ENCODE data around the gene SFXN3. TPM values are rescaled to one million over a fixed set of nuclear protein-coding genes. Genes with fewer than 3 reads are reported as not detected.
"Not testable (repeated sequence)": the region's sequence is repeated elsewhere in the genome, so short reads cannot be mapped to it uniquely, and the experiment has no call there.

Gene SFXN3
- polyA plus RNA-seq, 1 donor from 2014 or later: 7.4 TPM

DNA sequence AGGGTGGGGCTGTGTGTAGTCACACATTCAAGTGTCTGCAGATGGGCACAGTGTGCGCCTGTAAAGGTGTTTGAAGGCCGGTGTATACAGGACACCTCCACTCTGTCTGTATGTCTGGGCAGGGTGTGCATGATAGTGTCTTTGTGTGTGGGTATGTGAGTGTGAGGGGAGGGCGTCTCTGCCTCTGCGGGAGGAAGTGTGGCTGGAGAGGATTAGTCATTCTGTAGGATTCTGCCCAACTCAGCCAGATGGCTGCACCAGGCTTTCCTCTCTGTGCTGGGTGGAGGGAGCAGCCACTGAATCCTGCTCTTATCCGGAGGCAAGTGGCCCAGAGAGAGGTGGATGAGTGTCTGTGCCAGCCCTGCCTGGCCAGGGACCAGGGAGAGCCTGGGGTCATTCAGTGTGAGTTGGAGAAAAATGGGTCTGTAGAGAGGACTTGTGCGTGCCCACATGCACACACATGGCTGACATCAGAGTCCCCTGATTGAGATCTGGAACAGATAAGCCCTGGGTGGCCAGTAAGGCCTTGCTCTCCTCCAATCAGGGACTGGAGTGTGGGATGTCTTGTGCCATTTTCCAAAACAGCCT is 1.7 kb downstream of the SFXN3 start:
- H3K9me3 Mint-ChIP-seq: no peaks in the 10 kb centered on the region
- H3K27me3 Mint-ChIP-seq: peaks cover 13% of the 10 kb centered on the region
- H3K4me1 Mint-ChIP-seq: peaks cover 5 to 9% (median 8%) of the 10 kb centered on the region in 3 donors
- peak overlapping the region; percentile 69 to 96 (median 93) for H3K27ac Mint-ChIP-seq
- peaks cover 5% of the 10 kb centered on the region for H3K36me3 Mint-ChIP-seq
- peak overlapping the region; percentile 95 to 98 (median 96) for H3K4me3 Mint-ChIP-seq

DNA sequence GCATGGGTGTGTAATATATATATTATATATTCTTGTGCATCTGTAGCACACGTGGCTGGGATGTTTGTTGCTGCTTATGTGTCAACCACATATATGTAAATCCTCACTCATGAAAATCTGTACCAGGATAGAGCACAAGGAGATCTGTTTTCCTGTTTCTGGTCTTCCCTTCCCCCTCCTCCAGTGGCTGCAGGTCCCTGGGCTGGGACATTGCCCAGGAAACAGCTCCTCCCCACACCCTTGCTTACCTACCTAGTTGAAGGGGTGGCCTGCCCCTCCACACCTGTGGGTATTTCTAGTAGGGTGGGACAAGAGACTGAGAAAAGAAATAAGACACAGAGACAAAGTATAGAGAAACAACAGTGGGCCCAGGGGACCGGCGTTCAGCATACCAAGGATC is 2.2 kb downstream of the SFXN3 start:
- Mint-ChIP-seq H3K27ac (no peak overlapping the region), H3K36me3 (peaks cover 8% of the 10 kb centered on the region), H3K4me1 (peaks cover 5 to 9% (median 8%) of the 10 kb centered on the region in 3 donors), H3K27me3 (peaks cover 8% of the 10 kb centered on the region), H3K4me3 (peak overlapping the region in 1 of 4 donors; percentile 26), H3K9me3 (no peaks in the 10 kb centered on the region)

DNA sequence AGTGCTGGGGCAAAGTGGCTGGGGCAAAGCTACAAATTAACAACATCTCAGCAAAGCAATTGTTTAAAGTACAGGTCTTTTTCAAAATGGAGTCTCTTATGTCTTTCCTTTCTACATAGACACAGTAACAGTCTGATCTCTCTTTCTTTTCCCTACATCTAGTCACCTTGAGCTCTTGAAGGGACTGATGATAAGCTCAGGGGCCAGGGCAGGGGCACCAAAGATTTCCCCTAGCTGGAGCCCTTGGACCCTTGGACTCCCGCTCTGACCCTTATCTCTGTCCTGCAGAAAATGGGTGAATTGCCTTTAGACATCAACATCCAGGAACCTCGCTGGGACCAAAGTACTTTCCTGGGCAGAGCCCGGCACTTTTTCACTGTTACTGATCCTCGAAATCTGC is 3.4 kb downstream of the SFXN3 start:
- H3K4me1 Mint-ChIP-seq, H3K27me3 Mint-ChIP-seq, H3K9me3 Mint-ChIP-seq, H3K36me3 Mint-ChIP-seq: not testable (repeated sequence)
- H3K4me3 Mint-ChIP-seq: peak overlapping the region in 1 of 4 donors; percentile 26
- H3K27ac Mint-ChIP-seq: peak overlapping the region in 1 of 3 donors; percentile 23

DNA sequence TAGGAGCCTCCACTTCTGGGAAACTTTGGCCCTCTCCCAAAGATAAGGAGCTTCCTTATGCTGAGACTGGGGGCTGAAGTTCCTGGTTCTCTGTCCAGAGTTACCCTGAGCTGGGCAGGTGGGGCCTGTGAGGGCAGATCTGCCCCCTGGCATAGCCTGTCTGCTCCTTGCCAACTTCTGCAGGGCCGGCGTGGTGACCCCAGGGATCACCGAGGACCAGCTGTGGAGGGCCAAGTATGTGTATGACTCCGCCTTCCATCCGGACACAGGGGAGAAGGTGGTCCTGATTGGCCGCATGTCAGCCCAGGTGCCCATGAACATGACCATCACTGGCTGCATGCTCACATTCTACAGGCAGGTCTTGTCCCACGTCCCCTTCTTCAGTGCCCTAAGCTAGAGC is 4.3 kb downstream of the SFXN3 start:
- Mint-ChIP-seq H3K36me3 (peaks cover 8% of the 10 kb centered on the region), H3K4me3 (no peak overlapping the region), H3K27ac (no peak overlapping the region), H3K27me3 (no peaks in the 10 kb centered on the region), H3K9me3 (no peaks in the 10 kb centered on the region), H3K4me1 (peaks cover 5 to 9% (median 8%) of the 10 kb centered on the region in 3 donors)

DNA sequence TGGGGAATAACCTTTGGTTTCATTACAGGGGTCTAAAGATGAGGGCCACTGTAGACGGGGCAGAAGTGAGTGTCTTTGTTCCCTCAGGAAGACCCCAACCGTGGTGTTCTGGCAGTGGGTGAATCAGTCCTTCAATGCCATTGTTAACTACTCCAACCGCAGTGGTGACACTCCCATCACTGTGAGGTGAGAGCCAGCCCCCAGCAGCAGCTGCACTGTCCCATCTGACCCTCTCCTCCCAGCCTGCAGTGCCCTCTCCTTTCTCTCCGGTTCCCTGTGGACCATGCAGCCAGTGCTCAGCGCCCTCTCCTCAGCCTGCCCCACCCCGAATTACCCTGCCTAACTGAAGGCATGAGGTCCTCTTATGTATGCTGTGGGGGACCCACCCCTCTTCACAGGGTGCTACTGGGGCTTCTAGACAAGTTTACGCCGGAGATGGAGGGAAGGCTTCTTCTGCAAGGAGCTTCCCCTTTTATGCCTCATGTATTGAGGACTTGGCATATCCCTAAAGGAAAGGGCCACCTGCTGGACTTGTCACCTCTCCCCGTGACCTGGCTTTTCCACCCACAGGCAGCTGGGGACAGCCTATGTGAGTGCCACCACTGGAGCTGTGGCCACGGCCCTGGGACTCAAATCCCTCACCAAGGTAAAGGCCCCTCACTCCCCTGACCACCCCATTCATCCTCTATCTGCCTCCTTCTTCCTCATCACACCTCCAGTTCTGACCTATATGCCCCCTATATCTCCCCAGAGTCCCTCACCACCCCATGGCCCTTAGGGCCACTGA is 5.1 kb downstream of the SFXN3 start:
- peak overlapping the region in 2 of 3 donors; percentile 12 to 35 for H3K27ac Mint-ChIP-seq
- H3K4me3 Mint-ChIP-seq: peak overlapping the region in 1 of 4 donors; percentile 26
- H3K9me3 Mint-ChIP-seq: no peaks in the 10 kb centered on the region
- peaks cover 8% of the 10 kb centered on the region for H3K36me3 Mint-ChIP-seq
- H3K4me1 Mint-ChIP-seq: peaks cover 5 to 9% (median 8%) of the 10 kb centered on the region in 3 donors
- no peaks in the 10 kb centered on the region for H3K27me3 Mint-ChIP-seq

DNA sequence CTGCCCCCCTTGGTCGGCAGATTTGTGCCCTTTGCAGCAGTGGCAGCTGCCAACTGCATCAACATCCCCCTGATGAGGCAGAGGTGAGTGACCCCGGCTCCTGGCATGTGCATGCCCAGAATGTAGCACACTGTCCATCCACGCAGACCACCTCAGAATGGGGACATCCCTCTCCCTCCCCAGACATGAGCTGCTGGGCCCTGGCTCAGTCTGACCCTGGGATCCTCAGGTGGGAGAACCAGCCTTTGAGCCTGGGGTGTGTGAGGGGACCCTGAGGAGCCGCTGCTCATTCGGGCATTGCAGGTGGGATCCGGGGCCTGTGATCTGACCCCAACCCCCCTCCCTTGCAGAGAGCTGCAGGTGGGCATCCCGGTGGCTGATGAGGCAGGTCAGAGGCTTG is 5.7 kb downstream of the SFXN3 start:
- Mint-ChIP-seq H3K36me3 (peaks cover 8% of the 10 kb centered on the region), H3K4me1 (peaks cover 5 to 12% (median 9%) of the 10 kb centered on the region in 3 donors), H3K4me3 (no peak overlapping the region), H3K9me3 (no peaks in the 10 kb centered on the region), H3K27me3 (no peaks in the 10 kb centered on the region), H3K27ac (no peak overlapping the region)

DNA sequence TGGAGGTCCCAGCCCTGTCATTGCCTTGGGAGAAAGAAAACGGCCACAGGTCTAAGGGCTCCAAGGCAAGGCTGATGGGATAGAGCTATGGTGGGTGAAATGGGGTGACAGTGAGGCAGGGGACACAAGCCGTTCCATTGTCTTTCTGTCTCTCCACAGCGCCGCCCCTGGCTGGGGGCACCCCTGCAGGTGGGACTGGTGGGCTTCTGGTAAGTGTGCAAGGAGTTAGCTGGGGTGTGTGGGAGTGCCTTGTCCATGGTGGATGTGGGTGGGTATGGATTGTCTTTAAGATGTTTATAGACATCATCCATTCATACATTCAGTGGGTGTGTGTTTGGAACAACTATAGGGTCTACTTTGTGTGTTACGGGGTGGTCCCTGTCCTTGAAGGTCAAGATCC is 7.5 kb downstream of the SFXN3 start:
- Mint-ChIP-seq H3K27me3 (no peaks in the 10 kb centered on the region), H3K4me3 (no peak overlapping the region), H3K4me1 (peaks cover 11 to 16% (median 15%) of the 10 kb centered on the region in 3 donors), H3K27ac (no peak overlapping the region), H3K9me3 (no peaks in the 10 kb centered on the region), H3K36me3 (peaks cover 7% of the 10 kb centered on the region)

DNA sequence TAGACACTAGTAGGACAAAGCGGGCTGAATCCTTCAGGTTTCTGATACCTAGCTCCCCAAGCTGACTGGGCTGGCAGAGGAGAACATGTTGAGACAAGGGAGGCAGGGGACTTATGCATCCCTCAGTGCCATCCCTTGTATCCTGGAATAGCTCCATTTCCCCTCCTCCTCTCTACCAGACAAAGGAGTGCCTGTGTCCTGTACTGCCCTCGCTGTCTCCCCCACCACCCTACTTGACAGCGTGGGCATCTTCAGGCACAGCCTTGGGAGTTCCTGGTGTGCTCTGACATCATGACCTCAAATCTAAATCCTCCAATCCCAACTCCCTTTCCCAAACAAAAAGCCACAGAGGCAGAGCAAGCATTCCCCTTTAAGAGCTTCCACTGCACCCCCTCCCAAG is 9.0 kb downstream of the SFXN3 start:
- peaks cover 11 to 17% (median 16%) of the 10 kb centered on the region in 3 donors for H3K4me1 Mint-ChIP-seq
- H3K27ac Mint-ChIP-seq: no peak overlapping the region
- H3K36me3 Mint-ChIP-seq: peaks cover 7% of the 10 kb centered on the region
- H3K27me3 Mint-ChIP-seq: no peaks in the 10 kb centered on the region
- no peaks in the 10 kb centered on the region for H3K9me3 Mint-ChIP-seq
- H3K4me3 Mint-ChIP-seq: peak overlapping the region in 1 of 4 donors; percentile 7

DNA sequence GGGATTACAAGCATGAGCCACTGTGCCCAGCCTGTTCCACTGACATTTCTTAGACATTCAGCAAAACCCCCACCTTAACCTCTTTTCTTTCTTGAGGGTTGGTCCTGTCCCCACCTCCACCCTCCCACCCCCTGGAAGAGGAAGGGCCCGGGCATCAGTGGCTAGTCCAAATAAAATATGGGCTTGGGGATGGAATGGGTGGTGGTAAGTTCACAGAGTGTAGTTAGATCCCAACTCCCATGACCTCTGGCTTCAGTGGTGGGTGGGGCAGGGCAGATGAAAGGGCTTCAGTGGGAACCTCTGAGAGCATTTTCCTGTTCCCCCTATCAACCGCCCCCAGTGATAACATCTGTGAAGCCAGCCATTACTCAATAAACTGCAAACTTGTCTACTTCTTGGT is 9.8 kb downstream of the SFXN3 start:
- H3K27me3 Mint-ChIP-seq: no peaks in the 10 kb centered on the region
- no peaks in the 10 kb centered on the region for H3K9me3 Mint-ChIP-seq
- peaks cover 7% of the 10 kb centered on the region for H3K36me3 Mint-ChIP-seq
- peak overlapping the region in 1 of 4 donors; percentile 47 for H3K4me3 Mint-ChIP-seq
- peaks cover 11 to 17% (median 16%) of the 10 kb centered on the region in 3 donors for H3K4me1 Mint-ChIP-seq
- peak overlapping the region in 1 of 3 donors; percentile 41 for H3K27ac Mint-ChIP-seq

DNA sequence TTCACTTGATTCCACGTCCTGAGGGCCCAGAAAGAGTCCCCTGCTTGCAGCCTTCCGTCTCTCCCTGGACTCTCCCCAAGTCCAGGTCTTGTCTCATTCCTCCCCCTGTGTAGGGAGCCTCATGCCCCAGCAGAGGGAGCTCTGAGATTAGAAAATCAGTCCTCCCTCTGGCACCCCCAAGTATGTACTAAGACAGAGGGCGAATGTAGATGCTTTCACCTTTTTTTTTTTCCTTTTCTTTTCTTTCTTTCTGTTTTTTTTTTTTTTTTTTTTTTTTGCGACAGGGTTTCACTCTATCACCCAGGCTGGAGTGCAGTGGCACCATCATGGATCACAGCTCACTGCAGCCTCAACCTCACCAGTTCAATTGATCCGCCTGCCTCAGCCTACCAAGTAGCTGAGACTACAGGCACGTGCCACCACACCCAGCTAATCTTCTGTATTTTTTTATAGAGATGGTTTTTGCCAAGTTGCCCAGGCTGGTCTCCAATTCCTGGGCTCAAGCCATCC is 10.3 kb downstream of the SFXN3 start:
- peaks cover 11 to 17% (median 16%) of the 10 kb centered on the region in 3 donors for H3K4me1 Mint-ChIP-seq
- H3K27me3 Mint-ChIP-seq: no peaks in the 10 kb centered on the region
- peak overlapping the region in 2 of 3 donors; percentile 41 for H3K27ac Mint-ChIP-seq
- H3K4me3 Mint-ChIP-seq: peak overlapping the region in 1 of 4 donors; percentile 47
- H3K36me3 Mint-ChIP-seq: peaks cover 7% of the 10 kb centered on the region
- no peaks in the 10 kb centered on the region for H3K9me3 Mint-ChIP-seq

DNA sequence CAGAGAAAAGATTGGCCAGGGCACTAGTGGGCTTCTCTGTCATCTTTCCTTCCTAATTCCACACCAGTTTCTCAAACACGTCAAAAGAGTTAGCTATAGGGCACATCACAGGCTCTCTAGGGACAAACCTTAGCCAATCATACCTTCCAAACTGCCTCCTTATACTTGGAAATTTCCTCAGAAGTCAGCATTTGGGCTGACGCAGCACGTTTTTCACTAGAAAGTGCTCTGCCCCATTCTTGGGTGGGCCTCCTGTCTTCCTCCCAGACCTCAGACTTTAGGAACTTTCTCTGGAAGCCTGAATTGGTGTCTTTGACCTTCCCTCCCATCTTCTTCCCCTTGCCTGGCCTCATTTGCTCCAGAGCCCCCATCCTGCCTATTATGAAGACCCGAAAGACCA is 11.1 kb downstream of the SFXN3 start:
- Mint-ChIP-seq H3K27me3 (peaks cover 5% of the 10 kb centered on the region), H3K36me3 (peaks cover 6% of the 10 kb centered on the region), H3K4me3 (peak overlapping the region; percentile 97 to 100 (median 98)), H3K4me1 (peaks cover 11 to 17% (median 16%) of the 10 kb centered on the region in 3 donors), H3K9me3 (no peaks in the 10 kb centered on the region), H3K27ac (peak overlapping the region in 1 of 3 donors; percentile 90)

DNA sequence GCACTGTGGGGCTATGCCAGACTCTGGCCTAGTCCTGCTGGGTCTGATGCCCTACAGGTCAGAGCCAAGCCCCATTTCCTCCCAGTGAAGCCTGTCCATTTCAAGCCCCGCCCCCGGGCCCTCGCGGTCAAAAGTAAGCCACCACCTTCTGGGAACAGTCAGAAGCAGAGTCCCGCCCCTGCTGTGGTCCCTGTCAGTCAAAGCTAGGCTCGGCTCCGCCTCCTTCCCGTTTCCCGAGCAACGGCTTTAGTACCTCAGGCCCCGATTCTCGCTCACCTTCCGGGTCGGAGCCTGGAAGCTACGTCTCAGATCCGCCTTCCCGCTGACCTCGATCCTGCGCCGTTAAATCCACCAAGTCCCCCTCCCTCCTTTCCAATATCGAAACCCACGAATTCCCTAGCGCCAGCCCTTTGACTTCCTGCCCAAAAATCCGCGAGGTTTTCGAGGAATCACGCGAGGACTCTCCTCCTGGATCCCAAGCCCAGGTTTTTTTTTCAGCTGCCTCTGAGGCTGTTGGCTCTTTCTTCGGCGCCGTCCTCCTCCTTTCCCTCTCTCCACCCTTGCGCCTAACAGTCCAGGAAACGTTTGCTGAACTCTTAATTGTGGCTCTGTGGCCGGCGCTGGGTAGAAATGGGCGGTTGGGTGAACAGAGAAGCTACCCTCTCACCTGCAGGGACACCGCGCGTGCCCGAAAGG is 11.8 kb downstream of the SFXN3 start:
- Mint-ChIP-seq H3K27ac (peak overlapping the region; percentile 90 to 98 (median 96)), H3K36me3 (peaks cover 3% of the 10 kb centered on the region), H3K4me3 (peak overlapping the region; percentile 97 to 100 (median 98)), H3K27me3 (peaks cover 6% of the 10 kb centered on the region), H3K4me1 (peaks cover 11 to 17% (median 16%) of the 10 kb centered on the region in 3 donors), H3K9me3 (no peaks in the 10 kb centered on the region)

DNA sequence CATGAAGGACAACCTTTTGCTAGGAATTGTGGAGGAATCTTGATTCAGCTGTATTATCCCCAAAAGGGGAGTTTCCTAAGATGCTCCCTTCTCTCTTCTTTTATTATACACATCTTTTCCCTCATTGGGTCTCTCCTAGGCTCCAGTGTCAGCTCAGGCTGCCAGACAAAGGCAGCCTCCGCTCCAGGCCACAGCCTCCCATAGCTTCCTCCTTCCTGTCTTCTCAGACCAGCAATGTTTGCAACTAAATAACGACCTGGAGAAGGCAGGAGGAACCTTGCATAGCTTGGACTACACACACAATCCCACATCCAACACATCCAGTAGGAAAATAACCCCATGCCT is 12.3 kb downstream of the SFXN3 start:
- Mint-ChIP-seq H3K4me3 (peak overlapping the region; percentile 97 to 100 (median 98)), H3K9me3 (no peaks in the 10 kb centered on the region), H3K36me3 (no peaks in the 10 kb centered on the region), H3K4me1 (peaks cover 11 to 17% (median 16%) of the 10 kb centered on the region in 3 donors), H3K27me3 (peaks cover 10% of the 10 kb centered on the region), H3K27ac (peak overlapping the region; percentile 90 to 98 (median 96))

DNA sequence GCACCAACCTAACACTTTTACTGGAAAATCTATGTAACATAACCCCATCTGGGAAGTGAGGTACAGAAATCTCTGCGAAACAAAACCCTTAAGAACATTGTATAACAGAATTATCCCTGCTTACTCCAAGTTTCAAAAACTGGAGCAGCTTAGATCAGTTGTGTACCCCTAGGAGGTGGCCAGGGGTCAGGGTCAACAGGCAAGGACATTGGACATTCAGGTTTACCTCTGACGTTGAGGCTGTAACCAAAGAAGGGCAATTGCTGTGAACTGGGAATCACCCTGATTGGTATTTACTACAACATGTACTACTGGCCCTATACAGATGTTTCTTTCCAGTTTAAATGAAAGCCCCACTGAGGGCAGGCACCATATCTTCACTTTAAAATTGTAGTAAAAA is 13.1 kb downstream of the SFXN3 start:
- Mint-ChIP-seq H3K9me3 (no peaks in the 10 kb centered on the region), H3K36me3 (no peaks in the 10 kb centered on the region), H3K4me1 (peaks cover 11 to 17% (median 16%) of the 10 kb centered on the region in 3 donors), H3K27ac (no peak overlapping the region), H3K27me3 (peaks cover 17% of the 10 kb centered on the region), H3K4me3 (peak overlapping the region in 2 of 4 donors; percentile 32 to 98)

Measured in IgD-negative memory B cell (primary cell).